ENCODE results near the gene IL6R.
"Not testable (repeated sequence)": the region's sequence is repeated elsewhere in the genome, so short reads cannot be mapped to it uniquely, and the experiment has no call there.

IL6R gene

GRCh38 chr1:154483941-154484803, 79.0 kb downstream of the IL6R start:
- no peak overlapping the region for H3K4me3 ChIP-seq (ENCODE audit: low read depth, low read length)
- TF ChIP-seq, protein P1, sequence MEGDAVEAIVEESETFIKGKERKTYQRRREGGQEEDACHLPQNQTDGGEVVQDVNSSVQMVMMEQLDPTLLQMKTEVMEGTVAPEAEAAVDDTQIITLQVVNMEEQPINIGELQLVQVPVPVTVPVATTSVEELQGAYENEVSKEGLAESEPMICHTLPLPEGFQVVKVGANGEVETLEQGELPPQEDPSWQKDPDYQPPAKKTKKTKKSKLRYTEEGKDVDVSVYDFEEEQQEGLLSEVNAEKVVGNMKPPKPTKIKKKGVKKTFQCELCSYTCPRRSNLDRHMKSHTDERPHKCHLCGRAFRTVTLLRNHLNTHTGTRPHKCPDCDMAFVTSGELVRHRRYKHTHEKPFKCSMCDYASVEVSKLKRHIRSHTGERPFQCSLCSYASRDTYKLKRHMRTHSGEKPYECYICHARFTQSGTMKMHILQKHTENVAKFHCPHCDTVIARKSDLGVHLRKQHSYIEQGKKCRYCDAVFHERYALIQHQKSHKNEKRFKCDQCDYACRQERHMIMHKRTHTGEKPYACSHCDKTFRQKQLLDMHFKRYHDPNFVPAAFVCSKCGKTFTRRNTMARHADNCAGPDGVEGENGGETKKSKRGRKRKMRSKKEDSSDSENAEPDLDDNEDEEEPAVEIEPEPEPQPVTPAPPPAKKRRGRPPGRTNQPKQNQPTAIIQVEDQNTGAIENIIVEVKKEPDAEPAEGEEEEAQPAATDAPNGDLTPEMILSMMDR (IDR thresholded peaks at IDR 0.05; ENCODE audit: insufficient read depth, low read depth, low read length, missing control alignments), result no peak
- DNase-seq (ENCODE audit: low read depth), result no peak

DNA sequence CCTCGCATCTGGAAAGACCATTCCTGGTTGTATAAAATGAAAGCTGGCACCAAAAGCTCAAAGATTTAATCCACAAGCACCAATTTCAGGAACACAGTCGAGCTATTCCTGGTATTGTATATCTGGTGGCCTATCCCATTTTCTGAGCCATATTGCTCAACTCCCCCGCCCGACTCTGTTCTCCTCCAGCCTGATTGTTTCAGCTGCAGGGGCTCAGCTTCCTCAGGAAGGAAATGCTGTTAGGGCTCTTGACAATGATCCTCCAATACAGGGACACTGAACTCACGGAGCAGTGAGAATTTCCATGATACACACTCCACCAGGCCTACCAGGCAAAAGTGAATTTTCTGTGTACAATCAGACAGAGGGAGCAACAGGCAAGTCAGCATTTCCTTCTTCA, 80.0 kb downstream of the IL6R start:
- TF ChIP-seq, protein P1 (IDR thresholded peaks at IDR 0.05; ENCODE audit: insufficient read depth, low read depth, low read length, missing control alignments), result no peak
- no peak for DNase-seq (ENCODE audit: low read depth)
- no peak overlapping the region for H3K4me3 ChIP-seq (ENCODE audit: low read depth, low read length)

- TF ChIP-seq, protein P1 (IDR thresholded peaks at IDR 0.05; ENCODE audit: insufficient read depth, low read depth, low read length, missing control alignments), result no peak
- DNase-seq (ENCODE audit: low read depth), result no peak
- H3K4me3 ChIP-seq (ENCODE audit: low read depth, low read length), result no peak overlapping the region
Measured at GRCh38 chr1:154485910-154486496, 80.9 kb downstream of the IL6R start.

GRCh38 chr1:154486756-154487155, 81.6 kb downstream of the IL6R start:
- not testable (repeated sequence) for DNase-seq (ENCODE audit: low read depth)

GRCh38 chr1:154488922-154489321, 83.8 kb downstream of the IL6R start:
- H3K4me3 ChIP-seq (ENCODE audit: low read depth, low read length), result no peak overlapping the region
- TF ChIP-seq, protein P1 (IDR thresholded peaks at IDR 0.05; ENCODE audit: insufficient read depth, low read depth, low read length, missing control alignments), result no peak
- DNase-seq (ENCODE audit: low read depth), result no peak

More at GRCh38 chr1:154486756-154487155, 81.6 kb downstream of the IL6R start:
- not testable (repeated sequence) for H3K4me3 ChIP-seq (ENCODE audit: low read depth, low read length)

DNA sequence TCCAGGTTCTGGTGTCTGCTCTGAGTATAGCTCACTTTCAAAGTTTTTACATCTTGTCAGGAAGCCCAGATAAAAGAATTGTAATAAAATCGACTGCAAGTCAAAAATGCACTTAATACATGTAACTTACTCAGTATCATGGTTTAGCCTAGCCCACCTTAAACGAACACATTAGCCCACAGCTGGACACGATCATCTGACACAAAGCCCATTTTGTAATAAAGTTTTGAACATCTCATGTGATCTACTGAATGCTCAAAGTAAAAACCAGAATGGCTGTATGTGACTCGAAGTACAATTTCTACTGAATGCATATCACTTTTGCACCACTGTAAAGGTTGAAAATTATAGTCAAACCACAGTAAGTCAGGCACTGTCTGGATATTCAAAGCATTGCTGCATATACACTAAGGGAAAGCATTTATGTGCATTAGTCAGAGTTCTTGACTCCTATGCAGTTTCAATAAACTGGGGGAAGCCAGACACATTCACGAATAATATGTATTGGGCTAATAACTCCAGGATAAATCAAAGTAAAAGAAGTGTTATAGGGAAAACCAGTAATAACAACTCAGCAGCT, 84.6 kb downstream of the IL6R start:
- TF ChIP-seq, protein P1 (IDR thresholded peaks at IDR 0.05; ENCODE audit: insufficient read depth, low read depth, low read length, missing control alignments), result no peak
- no peak for DNase-seq (ENCODE audit: low read depth)
- no peak overlapping the region for H3K4me3 ChIP-seq (ENCODE audit: low read depth, low read length)

GRCh38 chr1:154490317-154490716, 85.2 kb downstream of the IL6R start:
- no peak for DNase-seq (ENCODE audit: low read depth)
- TF ChIP-seq, protein P1 (IDR thresholded peaks at IDR 0.05; ENCODE audit: insufficient read depth, low read depth, low read length, missing control alignments), result no peak
- H3K4me3 ChIP-seq (ENCODE audit: low read depth, low read length), result no peak overlapping the region

Measured in GM12865 (cell line).